Frontal cortex (tissue), 4 donors: ENCODE measurements around the gene STK17B. TPM values are rescaled to one million over a fixed set of nuclear protein-coding genes. Genes with fewer than 3 reads are reported as not detected.

ENCODE experiments used
- DNase-seq, 2 donors: peaks; one replicate each; pipeline ENCODE4 v3.0.0; 2012; ENCODE audit warnings: low spot score in 2 of 2
- FAIRE-seq: peaks from 2 replicates; lab custom pipeline; 2012; peaks lifted over from hg19 to GRCh38; lab: Jason Lieb, UNC
- total RNA-seq: library from RNA; depleted of rRNA; stranded (reverse); fragments of >200 nt; gene quantifications from one replicate; pipeline ENCODE4 v1.2.3, GENCODE V29; 2014
- donor health status: control.
- donor health status: control.
- donor health status: control.

STK17B gene
- total RNA-seq, 1 donor from 2014 or later = 6.1 TPM

GRCh38 chr2:196186266-196186980 lies 15.0 kb upstream of the STK17B start:
- FAIRE-seq = no peak
- no peak for DNase-seq

GRCh38 chr2:196184921-196185320 lies 13.5 kb upstream of the STK17B start:
- no peak for FAIRE-seq
- no peak for DNase-seq

- no peak for DNase-seq
- no peak for FAIRE-seq
These were observed 12.3 kb upstream of the STK17B start for GRCh38 chr2:196183528-196184231.

- no peak for DNase-seq
- no peak for FAIRE-seq
These were observed 11.7 kb upstream of the STK17B start for GRCh38 chr2:196183172-196183473.

GRCh38 chr2:196182439-196183171 lies 11.2 kb upstream of the STK17B start:
- FAIRE-seq (no peak), DNase-seq (no peak)

GRCh38 chr2:196181484-196181883 lies 10.1 kb upstream of the STK17B start:
- FAIRE-seq = no peak
- no peak for DNase-seq

- no peak for DNase-seq
- FAIRE-seq = no peak
These were observed 5.7 kb upstream of the STK17B start for GRCh38 chr2:196177124-196177523.

- FAIRE-seq (no peak), DNase-seq (no peak)
These were observed 4.9 kb upstream of the STK17B start for GRCh38 chr2:196176142-196176738.

GRCh38 chr2:196174404-196174803 lies 3.0 kb upstream of the STK17B start:
- FAIRE-seq (no peak), DNase-seq (no peak)

GRCh38 chr2:196173505-196173904 lies 2.1 kb upstream of the STK17B start:
- FAIRE-seq = no peak
- no peak for DNase-seq

GRCh38 chr2:196172951-196173350 lies 1.6 kb upstream of the STK17B start:
- no peak for FAIRE-seq
- no peak for DNase-seq

GRCh38 chr2:196171946-196172345 lies 568 bp upstream of the STK17B start:
- DNase-seq (no peak), FAIRE-seq (no peak)

- DNase-seq (peak in 1 of 2 donors; percentile 27), FAIRE-seq (no peak)
These were observed 651 bp downstream of the STK17B start for GRCh38 chr2:196170606-196171247.

GRCh38 chr2:196170213-196170605 lies 1.2 kb downstream of the STK17B start:
- FAIRE-seq (no peak), DNase-seq (no peak)

GRCh38 chr2:196169516-196169915 lies 1.9 kb downstream of the STK17B start:
- FAIRE-seq (no peak), DNase-seq (no peak)

GRCh38 chr2:196168181-196168580 lies 3.2 kb downstream of the STK17B start:
- FAIRE-seq = no peak
- no peak for DNase-seq

- no peak for FAIRE-seq
- DNase-seq = no peak
These were observed 3.7 kb downstream of the STK17B start for GRCh38 chr2:196167666-196168065.

- DNase-seq (no peak), FAIRE-seq (no peak)
These were observed 4.5 kb downstream of the STK17B start for GRCh38 chr2:196166876-196167275.

- FAIRE-seq = no peak
- DNase-seq = no peak
These were observed 6.4 kb downstream of the STK17B start for GRCh38 chr2:196165016-196165415.

GRCh38 chr2:196163285-196163684 lies 8.1 kb downstream of the STK17B start:
- no peak for FAIRE-seq
- no peak for DNase-seq
